GM19463 (cell line): ENCODE data around the gene CCNB2.
"Not testable (repeated sequence)": the region's sequence is repeated elsewhere in the genome, so short reads cannot be mapped to it uniquely, and the experiment has no call there.

Experiments used
- ATAC-seq: cut with Tn5 transposase; IDR thresholded peaks from one replicate; pipeline ENCODE4 v1.9.1; 2021; ENCODE audit warnings: mild to moderate bottlenecking, moderate library complexity; ENCODE audit not compliant: unreplicated experiment

Gene CCNB2

DNA sequence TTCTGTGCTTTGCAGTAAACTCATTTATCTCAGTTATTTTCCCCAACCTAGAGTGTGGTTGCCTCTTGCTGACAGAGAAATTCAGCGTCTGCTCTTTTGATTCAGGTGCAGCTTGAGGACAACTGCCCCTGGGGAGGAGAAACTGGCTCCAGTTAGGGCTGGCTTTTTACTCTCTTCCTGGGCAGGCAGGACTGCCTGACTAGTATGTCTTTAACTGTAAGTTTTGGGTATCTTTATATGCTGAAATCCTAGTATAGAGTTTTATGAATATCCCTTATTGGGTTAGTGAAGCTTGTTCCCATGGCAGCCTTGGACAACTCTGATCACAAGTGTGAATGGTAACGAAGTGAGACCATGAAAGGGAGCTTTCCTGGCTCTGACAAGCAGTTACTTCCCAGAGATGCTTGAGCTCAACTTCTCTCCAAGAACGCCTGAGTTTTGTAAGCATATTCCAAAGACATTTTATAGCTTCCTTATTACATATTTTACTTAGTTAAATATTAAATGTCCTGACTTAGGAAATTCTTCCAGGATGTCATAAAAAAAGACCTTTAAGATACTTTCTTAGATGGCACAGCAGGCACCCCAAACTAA, 27.1 kb downstream of the CCNB2 start:
- ATAC-seq = no peak

- ATAC-seq = no peak
Observed at GRCh38 chr15:59133929-59134427, 29.0 kb downstream of the CCNB2 start.

- no peak for ATAC-seq
Observed at GRCh38 chr15:59137566-59137965, 32.6 kb downstream of the CCNB2 start.

- ATAC-seq = no peak
Observed at GRCh38 chr15:59138243-59138642, 33.3 kb downstream of the CCNB2 start.

DNA sequence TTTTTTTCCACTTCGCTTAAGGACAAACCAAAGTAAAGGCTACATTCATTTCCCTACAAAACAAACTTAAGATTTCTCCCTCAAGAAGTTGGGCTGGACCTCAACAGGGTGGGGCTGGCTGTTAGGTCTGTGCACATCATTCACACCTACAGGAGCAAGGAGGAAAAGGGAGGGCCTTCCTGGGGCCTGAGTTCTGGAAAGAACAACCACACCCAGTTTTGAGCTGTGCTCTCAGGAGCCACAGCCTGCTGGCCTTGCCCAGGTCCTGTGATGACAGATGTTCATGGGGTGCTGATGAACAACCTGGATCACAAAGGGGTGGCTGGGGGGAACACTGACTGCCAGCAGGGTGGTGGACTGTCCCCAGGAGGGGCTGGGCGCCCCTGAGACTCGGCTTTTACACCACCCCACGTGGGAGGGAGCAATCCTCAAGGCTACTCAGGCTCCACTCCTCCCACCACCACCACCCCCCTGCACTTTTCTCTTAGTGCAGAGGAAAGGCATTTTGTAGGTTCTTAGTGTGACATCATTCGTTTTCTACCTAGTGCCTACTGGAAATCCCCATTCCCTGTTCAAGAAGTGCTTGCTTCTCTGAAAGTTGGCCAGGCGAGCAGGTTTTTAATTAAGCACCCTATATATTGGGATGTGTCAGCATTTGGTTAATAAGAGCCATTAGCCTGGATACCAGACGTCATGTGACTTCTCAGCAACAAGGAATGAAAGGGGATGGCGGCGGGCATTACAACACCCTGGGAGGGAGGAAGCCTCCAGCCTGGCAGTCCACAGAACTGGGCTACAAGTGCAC, 35.7 kb downstream of the CCNB2 start:
- ATAC-seq = no peak

GRCh38 chr15:59143281-59143680, 38.3 kb downstream of the CCNB2 start:
- no peak for ATAC-seq

DNA sequence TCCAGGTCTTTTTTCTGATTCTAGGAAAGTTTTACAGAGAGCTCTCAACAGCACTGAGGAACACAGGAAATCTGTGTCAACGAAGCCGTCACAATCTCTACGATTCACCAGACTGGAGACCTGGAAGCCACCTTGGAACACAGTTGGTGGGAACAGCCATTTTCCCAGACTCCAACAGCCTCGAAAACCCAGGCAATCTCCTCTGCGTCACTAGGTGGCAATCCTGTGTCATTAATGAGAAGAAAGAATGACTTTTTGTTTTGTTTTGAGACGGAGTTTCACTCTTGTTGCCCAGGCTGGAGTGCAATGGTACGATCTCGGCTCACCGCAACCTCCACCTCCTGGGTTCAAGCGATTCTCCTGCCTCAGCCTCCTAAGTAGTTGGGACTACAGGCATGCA, 39.6 kb downstream of the CCNB2 start:
- not testable (repeated sequence) for ATAC-seq

DNA sequence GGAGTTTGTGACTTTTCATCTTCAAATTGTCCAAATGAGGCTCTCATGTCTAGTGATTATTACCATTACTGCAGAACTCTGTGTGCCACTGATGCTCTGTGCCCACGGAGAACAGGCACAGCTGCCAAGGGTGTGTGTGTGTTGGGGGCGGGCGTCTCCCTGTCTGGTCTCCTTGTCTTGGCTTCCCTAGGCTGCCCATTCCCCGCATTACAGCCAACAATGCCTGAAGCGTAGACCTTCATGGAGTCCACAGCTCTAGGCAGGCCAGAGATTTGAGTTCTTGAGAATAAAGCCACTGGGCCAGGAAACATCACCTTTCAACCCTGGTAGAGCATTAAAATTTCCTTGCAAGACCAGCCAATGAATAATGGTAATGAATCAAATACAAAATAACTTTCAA, 42.7 kb downstream of the CCNB2 start:
- no peak for ATAC-seq

DNA sequence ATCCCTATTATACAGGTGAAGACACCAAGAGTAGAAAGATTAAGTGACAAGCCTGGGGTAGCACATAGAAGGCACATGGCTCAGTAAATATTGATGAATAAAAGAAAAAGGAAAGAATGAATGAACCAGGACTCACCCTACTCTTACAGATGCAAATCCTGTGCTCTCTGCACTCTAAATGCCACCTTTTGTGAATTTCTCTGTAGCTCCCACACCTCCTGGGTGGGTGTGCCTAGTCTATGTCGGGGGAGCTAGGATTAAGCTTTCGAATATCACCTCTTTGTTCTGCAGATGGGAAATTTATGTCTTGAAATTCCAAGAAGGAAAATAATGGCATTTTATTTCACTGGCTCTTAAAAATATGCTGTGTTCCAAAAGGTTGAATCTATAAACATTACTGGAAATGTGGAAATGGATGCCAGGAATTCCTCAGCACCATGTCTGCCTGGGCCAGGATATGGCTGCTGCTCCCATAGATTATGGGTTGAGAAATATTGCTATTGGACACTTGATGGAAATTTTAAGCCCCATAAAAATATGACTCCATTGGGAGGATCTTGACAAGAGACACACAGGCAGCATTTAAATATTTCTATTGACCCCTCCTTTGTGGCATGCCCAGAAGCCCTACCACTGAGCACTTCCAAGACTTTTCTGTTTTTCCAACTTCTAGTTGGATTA, 43.3 kb downstream of the CCNB2 start:
- no peak for ATAC-seq

DNA sequence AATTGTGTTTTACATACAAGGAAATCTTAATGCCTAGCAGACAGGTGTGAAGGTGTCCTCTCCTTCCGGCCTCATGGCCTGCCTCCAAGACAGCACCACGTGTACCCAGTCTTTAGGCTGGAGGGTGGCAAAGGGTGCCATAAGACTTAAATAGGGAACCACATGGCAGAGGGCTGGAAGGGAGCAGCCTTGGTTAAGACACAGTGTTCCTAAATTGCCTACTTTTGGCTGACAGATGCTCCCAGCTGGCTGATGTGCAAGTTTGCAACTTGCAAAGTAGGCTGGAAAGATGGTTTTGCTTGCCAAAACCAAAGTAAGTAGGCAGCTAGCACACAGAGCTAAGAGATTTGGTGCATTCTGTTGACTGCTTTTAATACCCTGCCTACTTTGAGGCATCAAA, 45.2 kb downstream of the CCNB2 start:
- no peak for ATAC-seq

DNA sequence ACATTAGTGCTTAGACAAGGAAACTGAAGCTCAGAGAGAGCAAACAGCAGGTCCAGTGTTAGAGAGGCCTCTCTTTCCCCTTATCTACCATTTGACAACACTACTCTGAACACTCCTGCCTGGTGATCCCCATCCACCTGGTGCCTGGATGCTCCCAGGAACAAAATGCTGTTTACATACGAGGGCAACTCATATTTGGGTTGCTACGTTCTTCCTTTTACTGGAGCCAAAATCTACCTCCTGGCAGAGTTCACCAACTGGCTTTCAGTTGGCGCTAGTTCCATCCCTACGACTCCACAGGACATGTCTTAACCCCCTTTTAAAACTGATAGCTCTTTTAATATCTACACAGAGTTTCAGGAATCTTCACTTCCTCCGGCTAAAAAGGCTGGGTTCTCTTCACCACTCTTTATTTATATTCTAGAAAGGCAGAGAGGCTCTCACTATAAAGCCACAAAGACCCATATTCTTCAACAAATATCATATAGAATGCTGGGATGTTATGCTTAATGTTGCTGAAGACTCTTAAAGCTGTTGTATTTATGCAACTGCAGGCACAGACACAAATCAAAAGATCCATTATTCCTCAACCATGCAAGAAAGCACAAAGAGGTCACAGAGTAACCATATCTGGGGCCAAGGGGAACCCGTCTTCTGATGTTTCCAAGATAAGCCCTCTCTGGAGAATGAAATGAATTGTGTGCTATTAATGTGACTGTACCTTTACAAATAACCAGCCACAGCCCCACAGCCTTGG, 47.9 kb downstream of the CCNB2 start:
- no peak for ATAC-seq

GRCh38 chr15:59153466-59153865, 48.5 kb downstream of the CCNB2 start:
- no peak for ATAC-seq

DNA sequence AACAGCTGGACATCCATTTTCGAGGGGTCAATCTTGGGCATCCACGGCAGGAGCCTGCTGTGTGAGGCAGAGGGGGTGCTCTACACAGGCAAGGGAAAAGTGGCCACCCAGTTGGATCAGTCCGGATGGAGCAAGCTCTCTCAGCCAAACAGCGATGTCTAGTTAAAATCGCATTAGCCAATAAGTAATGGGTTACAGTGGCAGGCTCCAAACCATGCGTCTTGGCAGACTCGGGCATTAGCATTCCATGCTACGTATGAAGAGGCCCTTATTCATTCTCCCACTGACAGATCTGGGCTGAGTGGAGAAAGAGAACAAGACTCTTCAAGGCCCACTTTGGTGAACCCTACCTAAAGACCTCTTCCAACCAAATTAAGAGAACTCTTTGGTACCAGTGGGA, 49.3 kb downstream of the CCNB2 start:
- no peak for ATAC-seq

DNA sequence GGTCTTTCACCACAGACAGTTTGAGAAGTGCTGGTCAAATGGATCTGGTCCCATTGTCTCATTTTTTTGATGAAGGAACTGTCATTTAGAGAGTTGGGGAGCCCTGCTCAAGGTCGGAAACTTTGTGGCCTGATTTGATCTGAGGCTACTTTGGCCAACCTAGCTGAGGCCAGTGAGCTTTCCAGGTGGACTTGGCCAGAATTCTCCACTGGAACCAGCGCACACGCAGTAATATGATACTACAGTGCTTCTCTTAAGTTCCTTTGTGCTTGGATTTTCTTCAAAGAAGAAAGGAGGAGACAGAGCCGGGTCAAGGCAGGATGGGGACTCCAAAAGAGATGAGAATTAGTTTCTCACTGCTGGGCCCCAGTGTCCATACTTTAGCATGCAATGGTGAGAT, 50.5 kb downstream of the CCNB2 start:
- no peak for ATAC-seq

GRCh38 chr15:59157396-59157795, 52.5 kb downstream of the CCNB2 start:
- ATAC-seq = no peak

DNA sequence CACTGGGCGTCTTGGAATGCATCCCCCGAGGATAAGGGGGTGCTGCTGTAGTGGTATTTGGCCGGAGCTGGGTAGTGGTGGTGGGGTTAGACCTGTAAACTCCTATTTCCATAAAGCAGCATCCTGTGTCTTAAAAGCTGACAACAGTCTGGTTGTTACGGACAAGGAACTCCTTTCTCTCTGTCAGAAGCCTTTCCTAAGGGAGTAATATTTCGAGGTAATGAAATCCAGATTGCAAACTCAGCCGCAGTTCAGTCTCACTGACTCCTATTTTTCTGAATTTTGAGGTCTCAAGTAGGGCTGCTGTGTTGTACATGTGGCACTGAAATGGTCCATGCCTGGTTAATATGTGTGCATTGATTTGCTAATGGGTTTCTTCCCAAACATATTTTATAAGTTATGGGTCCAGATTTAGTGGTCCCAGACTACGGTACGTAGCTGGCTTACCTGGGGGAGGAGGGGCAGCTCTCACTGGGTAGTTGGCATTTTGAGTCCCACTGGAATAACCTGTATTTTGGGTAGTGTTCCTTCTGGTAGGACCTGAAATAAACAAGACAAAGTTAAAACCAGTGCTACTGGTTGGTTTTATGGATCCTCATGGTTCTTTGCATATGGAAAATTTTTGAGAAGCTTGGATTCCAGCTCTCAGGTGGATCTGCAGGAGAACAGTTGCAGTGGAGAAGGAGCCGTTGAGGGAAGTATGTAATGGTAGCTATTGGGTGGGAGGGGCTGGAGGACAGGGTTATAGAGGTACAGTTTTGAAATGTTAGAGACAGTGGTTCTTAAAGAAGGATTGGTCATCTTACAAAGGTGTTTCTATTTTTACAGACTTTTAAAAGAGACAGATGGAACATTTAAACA, 53.1 kb downstream of the CCNB2 start:
- no peak for ATAC-seq

- ATAC-seq = no peak
Observed at GRCh38 chr15:59158701-59159034, 53.7 kb downstream of the CCNB2 start.

- no peak for ATAC-seq
Observed at GRCh38 chr15:59159210-59159609, 54.3 kb downstream of the CCNB2 start.

DNA sequence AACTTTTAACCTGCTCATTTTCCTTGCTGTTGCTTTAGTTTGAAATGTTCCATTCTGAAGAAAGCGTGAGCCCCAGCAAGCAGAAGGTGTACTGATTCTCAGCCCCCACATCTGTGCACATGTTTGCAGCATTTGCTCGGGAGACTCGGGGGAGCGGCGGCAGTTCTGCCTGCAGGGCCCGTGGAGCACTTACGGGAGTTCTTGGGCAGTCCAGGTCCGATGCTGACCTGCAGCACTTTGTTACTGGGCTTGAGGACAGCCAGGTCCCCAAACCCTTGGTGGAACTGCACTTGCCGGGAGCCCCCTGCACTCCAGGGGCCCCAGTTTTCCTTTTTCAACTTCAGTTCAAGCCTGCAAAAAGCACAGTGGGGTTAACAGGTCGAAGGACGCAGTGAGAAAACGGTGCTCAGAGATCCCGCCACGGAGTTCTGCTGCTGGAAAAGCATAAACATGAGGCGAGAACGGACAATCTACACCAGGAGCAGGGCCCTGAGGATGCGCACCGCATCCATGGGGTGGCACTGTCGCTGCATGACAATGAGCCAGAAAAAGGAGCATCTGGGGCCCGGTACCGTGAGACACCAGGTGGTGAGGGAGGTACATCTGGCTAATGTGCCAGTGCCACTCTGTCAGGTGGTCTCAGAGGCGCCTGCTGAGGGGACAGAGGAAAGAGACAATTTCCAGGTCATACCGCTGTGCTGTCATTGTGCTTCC, 56.1 kb downstream of the CCNB2 start:
- no peak for ATAC-seq

DNA sequence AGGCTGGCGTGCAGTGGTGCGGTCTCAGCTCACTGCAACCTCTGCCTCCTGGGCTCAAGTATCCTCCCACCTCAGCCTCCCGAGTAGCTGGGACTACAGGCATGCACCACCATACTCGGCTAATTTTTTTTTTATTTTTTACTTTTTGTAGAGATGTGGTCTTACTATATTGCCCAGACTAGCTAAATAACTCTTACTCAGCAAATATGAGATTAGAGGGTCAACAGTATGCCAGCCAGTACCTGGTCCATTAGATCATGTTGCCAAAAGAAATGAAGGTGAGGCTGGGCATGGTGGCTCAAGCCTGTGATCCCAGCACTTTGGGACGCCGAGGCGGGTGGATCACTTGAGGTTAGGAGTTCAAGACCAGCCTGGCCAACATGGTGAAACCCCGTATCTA, 57.1 kb downstream of the CCNB2 start:
- not testable (repeated sequence) for ATAC-seq
